Naive thymus-derived CD4-positive, alpha-beta T cell (primary cell): ENCODE measurements around the gene CXCR6. TPM values are rescaled to one million over a fixed set of nuclear protein-coding genes. Genes with fewer than 3 reads are reported as not detected.

Source experiments
- ATAC-seq: fragments of 150-1000 bp; cut with Tn5 transposase; 2 replicates; pipeline ENCODE4 v1.10.0; 2021; ENCODE audit warnings: mild to moderate bottlenecking, moderate library complexity
- CTCF ChIA-PET: fragments of 350-600 bp; sonication (Branson Sonifier 250); formaldehyde crosslinking; loops from one replicate; lab custom pipeline; 2021; ENCODE audit warnings: antibody characterized with exemption; lab: Charles Lee
- POLR2A ChIA-PET: fragments of 350-600 bp; sonication (Branson Sonifier 250); formaldehyde crosslinking; loops from one replicate; lab custom pipeline; 2021; ENCODE audit warnings: antibody characterized with exemption, inconsistent platforms; lab: Charles Lee
- DNase-seq, 9 donors: peaks; one replicate each; pipeline versions ENCODE4 v3.0.0 to v3.0.0-alpha.2; 2020 to 2022; ENCODE audit warnings: mixed read lengths in 1 of 9
- H3K27ac ChIP-seq: one replicate; pipeline ENCODE4 v1.7.0; 2013; ENCODE audit warnings: mild to moderate bottlenecking, low read depth, low read length, moderate library complexity
- H3K27me3 ChIP-seq, 2 donors: one replicate each; pipeline ENCODE4 v1.7.0; 2013; ENCODE audit warnings: low read length in 2 of 2, mild to moderate bottlenecking in 2 of 2, moderate library complexity in 2 of 2; ENCODE audit not compliant: control insufficient read depth in 2 of 2, insufficient read depth in 2 of 2
- H3K36me3 ChIP-seq, 3 experiments: 1 replicate in 2 of 3; 2 replicates in 1 of 3; pipeline ENCODE4 v1.7.0; 2013; ENCODE audit warnings: low read length in 3 of 3, mild to moderate bottlenecking in 3 of 3, moderate library complexity in 1 of 3; ENCODE audit not compliant: insufficient read depth in 3 of 3, control insufficient read depth in 2 of 3
- H3K4me1 ChIP-seq, 2 donors: one replicate each; pipeline ENCODE4 v1.7.0; 2013; ENCODE audit warnings: low read length in 2 of 2, mild to moderate bottlenecking in 2 of 2, moderate library complexity in 1 of 2; ENCODE audit not compliant: control insufficient read depth in 2 of 2, insufficient read depth in 2 of 2
- H3K4me3 ChIP-seq: 2 replicates; pipeline ENCODE4 v1.7.0; 2013; ENCODE audit warnings: mild to moderate bottlenecking, low read length
- H3K9me3 ChIP-seq, 3 experiments: 1 replicate in 2 of 3; 2 replicates in 1 of 3; pipeline ENCODE4 v1.7.0; 2013; ENCODE audit warnings: low read length in 3 of 3; ENCODE audit not compliant: control insufficient read depth in 2 of 3
- H3K27ac Mint-ChIP-seq, 9 donors: one replicate each; pipeline ENCODE4 v1.8.0; 2020 to 2022; ENCODE audit warnings: mixed read lengths in 9 of 9, mild to moderate bottlenecking in 8 of 9, moderate library complexity in 5 of 9, inconsistent platforms in 2 of 9
- H3K27me3 Mint-ChIP-seq, 5 donors: one replicate each; pipeline ENCODE4 v1.8.0; 2021 to 2022; ENCODE audit warnings: mixed read lengths in 5 of 5, mild to moderate bottlenecking in 1 of 5
- H3K36me3 Mint-ChIP-seq, 5 donors: one replicate each; pipeline ENCODE4 v1.8.0; 2020 to 2022; ENCODE audit warnings: mixed read lengths in 5 of 5, mild to moderate bottlenecking in 3 of 5, inconsistent platforms in 1 of 5
- H3K4me1 Mint-ChIP-seq, 7 donors: one replicate each; pipeline ENCODE4 v1.8.0; 2020 to 2022; ENCODE audit warnings: mixed read lengths in 7 of 7, mild to moderate bottlenecking in 3 of 7, inconsistent platforms in 1 of 7
- H3K4me3 Mint-ChIP-seq, 10 donors: one replicate each; pipeline ENCODE4 v1.8.0; 2020 to 2022; ENCODE audit warnings: mild to moderate bottlenecking in 10 of 10, mixed read lengths in 10 of 10, moderate library complexity in 6 of 10, inconsistent platforms in 2 of 10
- H3K9me3 Mint-ChIP-seq, 11 donors: one replicate each; pipeline ENCODE4 v1.8.0; 2020 to 2022; ENCODE audit warnings: mixed read lengths in 11 of 11, mild to moderate bottlenecking in 4 of 11, inconsistent platforms in 1 of 11, moderate library complexity in 1 of 11
- intact Hi-C, 2 donors: fragments of 100-400 bp; cut with micrococcal nuclease; formaldehyde crosslinking; loops; one replicate each; pipeline ENCODE4 v1.15.1; 2023
- polyA plus RNA-seq, 2 donors: library from polyadenylated mRNA; unstranded; fragments of 300-500 nt; fragmentation: Illumina TruSeq; gene quantifications; one replicate each; pipeline ENCODE4 v1.2.3, GENCODE V29; 2021
- total RNA-seq, 6 experiments: library from RNA in 5 of 6; stranded (reverse) in 5 of 6; gene quantifications; 1 replicate in 5 of 6; 2 replicates in 1 of 6; pipeline ENCODE4 v1.2.3 and lab custom pipeline; 2021 to 2026

CXCR6 gene
- total and polyA plus RNA-seq, 7 experiments from 2014 or later = 0.12 to 33.7 (median 0.23) TPM; not detected in 1

DNA sequence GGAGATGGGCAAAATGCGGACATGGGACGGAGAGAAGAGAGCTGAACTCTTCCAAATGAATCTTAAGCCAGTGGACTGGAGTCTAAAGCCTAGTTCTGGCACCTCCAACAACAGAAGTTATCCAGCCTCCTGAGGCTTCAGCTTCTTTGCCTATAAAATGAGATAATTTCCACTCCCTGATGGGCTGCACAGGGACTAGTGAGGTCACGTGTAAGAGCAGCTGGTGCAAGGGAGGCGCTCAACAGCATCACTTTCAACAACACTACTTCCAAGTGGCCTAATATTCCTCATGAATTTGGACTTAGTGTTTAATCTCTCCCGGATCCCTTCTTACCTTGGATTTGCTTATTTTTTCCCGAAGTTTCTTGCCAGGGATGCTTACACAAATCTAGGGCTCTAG is 8.7 kb downstream of the CXCR6 start:
- peaks cover 9 to 62% of the 10 kb centered on the region in 2 donors for H3K4me1 ChIP-seq
- intact Hi-C loops = loop anchor here in 1 of 2 donors (2.0 kb wide), 1 partner anchor 43 kb away; the partner anchor contains the start of gene FYCO1
- no peak overlapping the region for H3K4me3 Mint-ChIP-seq

DNA sequence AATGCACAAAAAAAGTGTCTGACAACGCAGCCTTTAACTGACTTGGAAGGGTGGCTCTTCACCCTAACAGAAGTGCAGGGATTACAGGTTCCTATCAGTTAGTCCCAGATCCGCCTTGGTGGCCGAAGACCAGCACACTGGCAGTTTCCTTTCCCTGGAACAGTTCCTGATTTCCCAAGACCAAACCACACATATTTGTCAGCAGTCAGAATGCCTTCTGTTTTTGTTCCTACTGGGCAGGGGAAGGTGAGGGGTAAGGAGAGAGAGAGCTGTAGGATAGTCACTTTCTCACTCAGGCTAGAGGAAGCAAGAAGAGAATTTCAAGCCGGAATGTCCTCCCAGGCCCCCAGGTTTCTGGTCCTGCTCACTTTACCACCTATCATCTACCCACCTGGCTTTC is 9.2 kb downstream of the CXCR6 start:
- H3K27me3 ChIP-seq = no peaks in the 10 kb centered on the region
- no peak overlapping the region for H3K4me3 Mint-ChIP-seq
- no peak overlapping the region for H3K4me3 ChIP-seq
- peaks cover 11 to 71% (median 23%) of the 10 kb centered on the region in 7 donors for H3K4me1 Mint-ChIP-seq
- peaks cover 9 to 62% of the 10 kb centered on the region in 2 donors for H3K4me1 ChIP-seq
- H3K27me3 Mint-ChIP-seq = no peaks in the 10 kb centered on the region
- ATAC-seq (no peak), DNase-seq (no peak)
- CTCF ChIA-PET = interaction anchor here (0.6 to 1.3 kb wide), 2 partner anchors 16 to 33 kb away, joined by 4 read pairs; no protein-coding TSS in a partner anchor
- H3K27ac Mint-ChIP-seq = peak overlapping the region in 3 of 9 donors; percentile 2 to 78 (median 76)
- H3K9me3 ChIP-seq = no peaks in the 10 kb centered on the region
- H3K9me3 Mint-ChIP-seq = no peaks in the 10 kb centered on the region
- intact Hi-C loops = no loop called here
- POLR2A ChIA-PET = interaction anchor here (0.7 kb wide), 2 partner anchors 24 to 279 kb away, joined by 3 to 4 read pairs; no protein-coding TSS in a partner anchor
- peaks cover 28 to 79% (median 74%) of the 10 kb centered on the region in 5 donors for H3K36me3 Mint-ChIP-seq
- peaks cover 10 to 97% (median 32%) of the 10 kb centered on the region in 3 experiments for H3K36me3 ChIP-seq
- no peak overlapping the region for H3K27ac ChIP-seq

More for the DNA sequence above, 8.7 kb downstream of the CXCR6 start:
- DNase-seq (no peak), ATAC-seq (no peak)
- peak overlapping the region in 3 of 9 donors; percentile 42 to 89 (median 80) for H3K27ac Mint-ChIP-seq
- no peaks in the 10 kb centered on the region for H3K27me3 ChIP-seq
- POLR2A ChIA-PET = interaction anchor here (0.7 kb wide), 2 partner anchors 25 to 279 kb away, joined by 3 to 4 read pairs; no protein-coding TSS in a partner anchor
- no peak overlapping the region for H3K27ac ChIP-seq
- CTCF ChIA-PET = interaction anchor here (0.6 to 1.3 kb wide), 6 partner anchors 17 to 126 kb away, joined by 3 to 4 read pairs (median 4); no protein-coding TSS in a partner anchor
- peaks cover 28 to 82% (median 71%) of the 10 kb centered on the region in 5 donors for H3K36me3 Mint-ChIP-seq
- no peak overlapping the region for H3K4me3 ChIP-seq
- H3K4me1 Mint-ChIP-seq = peaks cover 11 to 72% (median 24%) of the 10 kb centered on the region in 7 donors
- H3K27me3 Mint-ChIP-seq = no peaks in the 10 kb centered on the region
- no peaks in the 10 kb centered on the region for H3K9me3 Mint-ChIP-seq
- H3K9me3 ChIP-seq = no peaks in the 10 kb centered on the region
- H3K36me3 ChIP-seq = peaks cover 13 to 98% (median 27%) of the 10 kb centered on the region in 3 experiments

DNA sequence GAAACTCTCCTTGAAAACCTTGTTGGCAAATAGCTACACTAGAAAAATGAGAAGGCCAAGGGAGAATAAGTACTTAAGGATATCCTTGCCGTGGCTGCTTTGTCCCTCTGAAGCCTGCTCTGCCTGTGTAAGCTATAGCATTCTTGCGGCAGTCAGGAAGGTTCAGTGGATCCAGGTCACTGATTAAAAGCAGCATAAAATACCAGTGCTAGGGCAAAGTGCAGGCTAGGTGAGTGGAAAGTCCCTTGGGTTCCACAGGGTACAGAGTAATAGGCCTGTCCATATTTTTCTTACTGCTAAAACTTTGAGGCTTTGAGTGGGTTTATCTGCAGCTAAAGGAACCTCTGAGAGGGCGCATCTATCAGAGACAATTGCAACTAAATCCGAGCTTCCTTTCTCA is 10.3 kb downstream of the CXCR6 start:
- Mint-ChIP-seq H3K36me3 (peaks cover 36 to 80% (median 75%) of the 10 kb centered on the region in 5 donors), H3K4me3 (no peak overlapping the region), H3K27ac (peak overlapping the region in 1 of 9 donors; percentile 76), H3K27me3 (no peaks in the 10 kb centered on the region), H3K4me1 (peaks cover 11 to 64% (median 23%) of the 10 kb centered on the region in 7 donors), H3K9me3 (no peaks in the 10 kb centered on the region)
- no peaks in the 10 kb centered on the region for H3K9me3 ChIP-seq
- CTCF ChIA-PET = interaction anchor here (0.7 to 1.1 kb wide), 2 partner anchors 12 to 126 kb away, joined by 3 to 4 read pairs; no protein-coding TSS in a partner anchor
- no peak overlapping the region for H3K4me3 ChIP-seq
- H3K36me3 ChIP-seq = peaks cover 10 to 97% (median 37%) of the 10 kb centered on the region in 3 experiments
- H3K27me3 ChIP-seq = no peaks in the 10 kb centered on the region
- H3K4me1 ChIP-seq = peaks cover 9 to 62% of the 10 kb centered on the region in 2 donors
- POLR2A ChIA-PET = no interaction called here
- ATAC-seq = no peak
- DNase-seq = peak in 1 of 9 donors; percentile 15
- intact Hi-C loops = no loop called here
- H3K27ac ChIP-seq = no peak overlapping the region

DNA sequence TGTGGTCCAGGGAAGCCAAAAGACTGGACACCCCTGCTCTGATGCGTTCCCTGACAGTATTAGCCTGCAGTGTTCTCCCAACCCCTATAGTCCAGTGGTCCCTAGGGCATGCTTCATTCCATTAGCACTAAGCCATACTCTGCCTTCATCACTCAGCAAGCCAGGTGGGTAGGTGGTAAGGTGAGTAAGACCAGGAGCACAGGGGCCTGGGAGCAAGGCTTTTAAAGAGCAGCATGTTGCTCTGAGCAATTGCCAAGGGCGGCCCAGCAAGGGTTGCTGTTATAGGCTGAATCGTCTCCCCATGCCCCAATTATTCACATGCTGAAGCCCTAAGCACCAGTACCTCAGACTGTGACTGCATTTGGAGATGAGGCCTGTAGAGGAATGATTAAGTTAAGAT is 11.0 kb downstream of the CXCR6 start:
- peaks cover 9 to 62% of the 10 kb centered on the region in 2 donors for H3K4me1 ChIP-seq
- ATAC-seq (no peak), DNase-seq (no peak)
- peaks cover 9 to 68% (median 23%) of the 10 kb centered on the region in 7 donors for H3K4me1 Mint-ChIP-seq
- H3K9me3 ChIP-seq = no peaks in the 10 kb centered on the region
- H3K36me3 Mint-ChIP-seq = peaks cover 41 to 80% (median 78%) of the 10 kb centered on the region in 5 donors
- no peaks in the 10 kb centered on the region for H3K9me3 Mint-ChIP-seq
- H3K4me3 Mint-ChIP-seq = no peak overlapping the region
- H3K27ac Mint-ChIP-seq = no peak overlapping the region
- ChIA-PET POLR2A (no interaction called here), CTCF (no interaction called here)
- no peaks in the 10 kb centered on the region for H3K27me3 ChIP-seq
- H3K36me3 ChIP-seq = peaks cover 18 to 97% (median 44%) of the 10 kb centered on the region in 3 experiments
- no peak overlapping the region for H3K27ac ChIP-seq
- no peaks in the 10 kb centered on the region for H3K27me3 Mint-ChIP-seq
- intact Hi-C loops = no loop called here
- no peak overlapping the region for H3K4me3 ChIP-seq

GRCh38 chr3:45955017-45955647 is 11.9 kb downstream of the CXCR6 start:
- Mint-ChIP-seq H3K27me3 (no peaks in the 10 kb centered on the region), H3K4me3 (no peak overlapping the region), H3K27ac (peak overlapping the region in 1 of 9 donors; percentile 23), H3K9me3 (no peaks in the 10 kb centered on the region), H3K36me3 (peaks cover 39 to 81% (median 77%) of the 10 kb centered on the region in 5 donors), H3K4me1 (peaks cover 8 to 66% (median 17%) of the 10 kb centered on the region in 7 donors)
- H3K4me1 ChIP-seq = peaks cover 5 to 57% of the 10 kb centered on the region in 2 donors
- no peaks in the 10 kb centered on the region for H3K27me3 ChIP-seq
- POLR2A ChIA-PET = no interaction called here
- no peaks in the 10 kb centered on the region for H3K9me3 ChIP-seq
- intact Hi-C loops = no loop called here
- no peak overlapping the region for H3K27ac ChIP-seq
- DNase-seq (no peak), ATAC-seq (no peak)
- CTCF ChIA-PET = no interaction called here
- H3K36me3 ChIP-seq = peaks cover 24 to 97% (median 53%) of the 10 kb centered on the region in 3 experiments
- no peak overlapping the region for H3K4me3 ChIP-seq

DNA sequence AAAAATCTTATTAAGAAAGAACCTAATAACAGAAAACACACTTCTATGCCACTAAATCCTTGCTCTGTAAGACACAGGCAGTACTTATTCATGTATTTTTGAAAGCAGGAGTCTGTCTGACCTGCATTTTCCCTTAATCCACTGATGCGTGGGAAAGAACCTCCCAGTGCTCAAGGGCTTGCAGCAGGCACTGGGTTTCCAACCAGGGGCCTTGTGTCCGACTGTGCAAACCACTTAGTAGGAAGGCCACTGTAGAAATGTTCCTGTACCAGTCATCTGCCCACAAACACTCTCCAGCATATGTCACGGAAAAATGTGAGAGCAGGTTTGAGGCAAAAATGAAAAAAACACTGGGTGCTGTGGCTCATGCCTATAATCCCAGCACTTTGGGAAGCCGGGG is 12.4 kb downstream of the CXCR6 start:
- intact Hi-C loops = no loop called here
- H3K27me3 Mint-ChIP-seq = no peaks in the 10 kb centered on the region
- Histone ChIP-seq H3K36me3 (peaks cover 24 to 97% (median 58%) of the 10 kb centered on the region in 3 experiments), H3K27ac (no peak overlapping the region), H3K9me3 (no peaks in the 10 kb centered on the region), H3K4me1 (peaks cover 0 to 52% of the 10 kb centered on the region in 2 donors), H3K4me3 (no peak overlapping the region), H3K27me3 (no peaks in the 10 kb centered on the region)
- peaks cover 0 to under 1% (median 0%) of the 10 kb centered on the region in 11 donors for H3K9me3 Mint-ChIP-seq
- H3K4me1 Mint-ChIP-seq = peaks cover 4 to 62% (median 13%) of the 10 kb centered on the region in 7 donors
- no peak overlapping the region for H3K27ac Mint-ChIP-seq
- H3K36me3 Mint-ChIP-seq = peaks cover 40 to 84% (median 75%) of the 10 kb centered on the region in 5 donors
- no peak for ATAC-seq
- ChIA-PET POLR2A (interaction anchor here (0.6 kb wide), 1 partner anchor 94 kb away, joined by 6 read pairs; no protein-coding TSS in a partner anchor), CTCF (interaction anchor here (0.8 kb wide), 1 partner anchor 32 kb away, joined by 5 read pairs; no protein-coding TSS in a partner anchor)
- peak in 1 of 9 donors; percentile 18 for DNase-seq
- H3K4me3 Mint-ChIP-seq = no peak overlapping the region
